ENCODE measurements around the gene RAB8B.

The RAB8B gene

DNA sequence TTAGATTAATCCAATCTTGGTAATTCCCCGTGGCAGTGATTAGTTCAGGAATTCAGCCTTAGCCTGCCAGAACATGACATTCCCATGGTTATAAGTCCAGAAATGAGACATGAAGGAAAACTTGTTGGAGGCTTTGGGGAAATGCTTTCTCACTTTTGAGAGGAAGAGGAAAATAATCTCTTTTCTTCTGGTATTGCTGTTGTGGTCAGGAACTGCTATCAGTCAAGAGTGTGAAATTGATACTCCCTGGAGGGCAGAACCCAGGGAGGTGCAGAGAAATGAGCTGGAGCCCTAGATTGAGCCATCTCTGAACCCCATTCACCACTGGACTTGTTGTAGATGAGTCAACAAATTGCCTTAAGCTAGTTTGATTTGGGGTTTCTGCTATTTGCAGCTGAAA is 49.4 kb downstream of the RAB8B start:
- peak; percentile 12 for DNase-seq

GRCh38 chr15:63240109-63240508 is 50.7 kb downstream of the RAB8B start:
- DNase-seq = no peak

DNA sequence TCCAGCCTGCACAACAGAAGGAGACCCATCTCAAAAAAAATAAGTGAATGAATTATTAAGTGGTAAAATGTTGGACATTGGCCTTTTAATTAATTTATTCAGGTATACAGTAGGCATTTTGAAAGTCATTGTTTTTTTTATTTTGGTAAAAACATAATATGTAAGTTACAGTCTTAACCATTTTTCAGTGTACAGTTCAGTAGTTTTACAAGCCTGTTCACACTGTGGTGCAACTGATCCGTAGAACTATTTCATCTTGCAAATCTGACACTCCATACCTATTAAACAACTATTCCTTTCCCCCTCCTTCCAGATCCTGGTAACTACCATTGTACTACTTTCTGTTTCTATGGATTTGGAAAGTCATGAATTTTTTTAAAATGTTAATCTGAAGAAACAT is 51.9 kb downstream of the RAB8B start:
- no peak for DNase-seq

GRCh38 chr15:63243101-63243500 is 53.7 kb downstream of the RAB8B start:
- DNase-seq = no peak

- no peak for DNase-seq
Observed at GRCh38 chr15:63243776-63244175, 54.4 kb downstream of the RAB8B start.

GRCh38 chr15:63244399-63244798 is 55.0 kb downstream of the RAB8B start:
- DNase-seq = no peak

DNA sequence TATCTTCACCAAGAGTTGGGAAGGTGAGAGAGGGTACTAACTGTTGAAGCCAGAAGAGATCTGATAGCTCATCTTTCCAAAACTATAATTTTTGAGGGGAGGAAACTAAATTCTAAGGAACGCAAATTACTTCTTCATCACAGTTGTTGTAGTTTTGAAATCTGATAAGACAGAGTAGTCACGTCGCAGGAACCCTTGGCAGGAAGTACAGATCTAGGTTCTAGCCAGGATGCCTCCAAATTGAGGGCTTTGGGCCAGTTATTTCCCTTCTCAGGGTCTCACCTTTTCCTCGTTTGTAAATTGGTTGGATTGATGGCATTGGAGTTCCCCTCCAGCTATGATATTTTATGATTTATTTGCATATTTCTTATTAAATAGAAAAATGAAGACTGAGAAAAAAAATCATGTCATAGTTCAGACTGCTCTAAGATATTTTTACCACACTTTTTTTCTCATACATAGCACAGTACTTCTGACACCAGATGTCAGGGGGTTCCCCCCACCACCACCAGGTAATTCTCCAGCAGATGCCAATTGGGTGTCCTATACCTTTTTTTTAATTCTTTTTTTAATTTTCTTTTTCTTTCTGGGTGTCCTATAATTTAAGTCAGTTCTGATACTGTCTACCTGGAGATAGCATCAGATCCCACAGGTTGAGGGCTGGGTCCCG is 55.7 kb downstream of the RAB8B start:
- DNase-seq = no peak

- peak; percentile 59 for DNase-seq
Observed at GRCh38 chr15:63246691-63247469, 57.5 kb downstream of the RAB8B start.

- DNase-seq = no peak
Observed at GRCh38 chr15:63250312-63250965, 61.0 kb downstream of the RAB8B start.

GRCh38 chr15:63251701-63252100 is 62.3 kb downstream of the RAB8B start:
- DNase-seq = no peak

DNA sequence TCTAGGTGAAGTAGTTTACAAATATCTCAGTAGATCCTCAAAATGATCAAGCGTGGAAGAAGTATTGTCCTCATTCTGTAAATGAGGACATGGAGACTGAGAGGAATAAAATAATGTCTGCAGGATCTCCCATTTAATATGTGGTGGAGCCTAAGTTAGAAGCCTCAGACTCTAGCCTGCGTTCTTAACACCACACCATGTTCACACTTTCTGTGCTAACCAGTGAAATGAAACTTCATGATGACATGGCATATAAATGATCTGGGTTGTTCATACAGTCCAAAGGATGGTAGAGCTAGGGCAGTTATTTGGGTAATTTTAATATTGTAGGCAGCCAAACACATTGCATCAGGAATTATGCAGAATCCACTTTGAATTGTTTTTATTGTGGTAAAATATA is 62.9 kb downstream of the RAB8B start:
- no peak for DNase-seq

- no peak for DNase-seq
Observed at GRCh38 chr15:63254991-63255390, 65.6 kb downstream of the RAB8B start.

DNA sequence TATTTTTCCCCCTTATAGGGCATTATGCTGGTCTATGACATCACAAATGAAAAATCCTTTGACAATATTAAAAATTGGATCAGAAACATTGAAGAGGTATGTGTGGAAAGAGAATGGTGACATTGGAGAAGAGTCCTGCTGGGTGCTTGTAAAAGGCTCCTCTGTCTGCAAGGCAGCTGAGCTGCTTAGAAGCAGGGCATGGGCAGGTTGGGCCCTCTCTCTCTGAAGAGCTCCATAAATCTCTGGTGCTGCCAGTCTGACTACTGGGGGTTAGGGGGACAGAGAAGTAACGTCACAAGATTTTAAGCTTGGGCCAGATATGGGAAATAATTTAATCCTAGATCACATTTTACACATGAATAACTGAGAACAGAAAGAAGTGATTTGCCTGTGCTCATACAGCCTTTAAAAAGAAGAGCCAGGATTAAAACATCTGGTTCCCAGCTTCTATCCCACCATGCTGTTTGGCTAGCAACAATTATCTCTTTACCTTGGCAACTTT is 66.1 kb downstream of the RAB8B start:
- no peak for DNase-seq

- no peak for DNase-seq
Observed at GRCh38 chr15:63256433-63257274, 67.2 kb downstream of the RAB8B start.

GRCh38 chr15:63258658-63259057 is 69.3 kb downstream of the RAB8B start:
- DNase-seq = no peak

GRCh38 chr15:63260791-63261190 is 71.4 kb downstream of the RAB8B start:
- no peak for DNase-seq

DNA sequence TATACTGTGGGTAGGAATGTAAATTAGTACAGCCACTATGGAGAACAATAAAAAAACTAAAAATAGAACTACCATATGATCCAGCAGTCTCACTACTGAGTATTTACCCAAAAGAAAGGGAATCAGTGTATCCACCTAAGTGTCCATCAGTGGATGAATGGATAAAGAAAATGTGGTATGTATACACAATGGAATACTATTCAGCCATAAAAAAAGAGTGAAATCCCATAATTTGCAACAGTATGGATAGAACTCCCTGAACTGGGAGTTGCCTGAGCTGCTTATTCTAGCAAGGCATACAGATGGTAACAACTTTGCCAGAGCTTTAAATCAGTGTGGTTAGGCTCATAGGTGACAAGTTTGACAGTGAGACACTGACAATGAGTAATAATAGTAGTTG is 71.9 kb downstream of the RAB8B start:
- DNase-seq = no peak

GRCh38 chr15:63263519-63263918 is 74.1 kb downstream of the RAB8B start:
- DNase-seq = no peak

DNA sequence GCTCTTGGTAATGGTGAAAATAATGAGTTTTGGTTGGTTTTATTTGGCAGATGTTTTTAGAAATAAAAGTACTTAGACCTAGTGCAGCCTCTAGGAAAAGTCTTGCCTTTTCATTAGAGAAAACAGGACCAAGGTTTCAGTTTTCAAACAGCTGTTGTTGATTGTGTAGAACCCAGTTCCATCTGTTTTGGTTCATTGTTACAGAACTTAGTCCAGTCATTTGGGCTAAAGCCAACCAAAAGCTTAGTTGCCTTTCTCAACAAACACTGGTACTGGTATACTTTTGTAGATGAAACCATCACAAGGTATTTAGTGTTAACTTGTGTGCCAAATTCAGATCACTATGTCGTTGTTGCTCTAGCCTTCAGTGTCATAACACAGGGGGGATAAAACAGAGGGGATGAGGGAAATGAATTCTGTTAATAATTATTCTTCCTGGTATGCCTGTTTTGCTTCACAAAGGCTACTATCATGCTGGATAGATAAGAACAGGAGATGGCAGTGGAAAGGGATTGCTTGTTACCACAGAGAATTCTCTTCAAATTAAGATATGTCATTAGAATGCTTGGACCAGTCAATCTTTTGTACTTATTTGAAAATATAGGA is 75.4 kb downstream of the RAB8B start:
- DNase-seq = no peak

GRCh38 chr15:63274427-63274826 is 85.0 kb downstream of the RAB8B start:
- no peak for DNase-seq

DNA sequence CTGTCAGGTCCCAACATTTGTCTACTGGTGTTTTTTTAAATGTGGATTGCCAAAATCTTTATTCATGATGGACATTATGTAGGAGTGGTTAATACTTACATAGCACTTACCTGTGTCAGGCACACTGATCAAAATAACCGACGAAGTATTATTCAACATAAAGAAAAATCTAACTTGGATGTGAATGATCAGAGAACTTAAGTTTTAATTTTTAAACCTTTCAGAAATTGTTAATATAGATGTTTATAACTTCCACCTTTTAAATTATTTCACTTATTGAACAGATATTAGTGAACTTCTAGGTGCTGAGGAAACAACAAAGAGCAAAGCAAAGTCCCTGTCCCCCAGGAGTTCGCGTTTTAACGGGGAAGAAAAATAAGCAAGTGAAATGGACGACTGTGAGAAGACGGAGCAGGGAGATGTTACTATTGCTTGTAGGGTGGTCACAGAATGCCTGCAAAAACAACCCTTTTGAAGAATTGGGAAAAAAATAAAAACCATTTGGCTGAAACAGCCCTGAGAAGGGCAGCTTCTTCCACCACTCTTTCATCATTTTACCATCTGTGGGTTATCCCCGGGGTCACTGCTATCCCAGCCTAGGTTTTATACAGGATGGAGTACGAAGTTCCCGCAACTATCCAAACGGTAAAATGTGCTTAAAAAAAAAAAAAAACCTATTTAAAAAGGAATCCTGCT is 87.1 kb downstream of the RAB8B start:
- no peak for DNase-seq
